Fibroblast of pulmonary artery (primary cell): ENCODE data around the gene IL17B.

ENCODE experiments used
- DNase-seq: peaks from one replicate; pipeline ENCODE4 v3.0.0-alpha.2; 2010; ENCODE audit warnings: low read depth
- H3K4me3 ChIP-seq: replicated peaks from 2 replicates; pipeline ENCODE4 v1.5.1; 2011; ENCODE audit warnings: low read depth, mild to moderate bottlenecking, control low read depth, low read length, moderate library complexity
- CTCF ChIP-seq: IDR thresholded peaks from 2 replicates; pipeline ENCODE4 v1.5.1; 2011; ENCODE audit warnings: mild to moderate bottlenecking, control low read depth, low read length, inconsistent platforms; ENCODE audit errors: missing control alignments

Gene IL17B

GRCh38 chr5:149415066-149415967 lies 36.2 kb upstream of the IL17B start:
- DNase-seq = no peak
- TF ChIP-seq CTCF = no peak
- no peak overlapping the region for H3K4me3 ChIP-seq

GRCh38 chr5:149414405-149415065 lies 35.4 kb upstream of the IL17B start:
- peak; percentile 94 for DNase-seq
- TF ChIP-seq CTCF = no peak
- no peak overlapping the region for H3K4me3 ChIP-seq

GRCh38 chr5:149413477-149414210 lies 34.6 kb upstream of the IL17B start:
- DNase-seq = no peak
- no peak for TF ChIP-seq CTCF
- H3K4me3 ChIP-seq = no peak overlapping the region

GRCh38 chr5:149412783-149413476 lies 33.8 kb upstream of the IL17B start:
- no peak for TF ChIP-seq CTCF
- no peak for DNase-seq
- no peak overlapping the region for H3K4me3 ChIP-seq

GRCh38 chr5:149411738-149412519 lies 32.8 kb upstream of the IL17B start:
- DNase-seq = no peak
- no peak overlapping the region for H3K4me3 ChIP-seq
- no peak for TF ChIP-seq CTCF
